Neural progenitor cell (in vitro differentiated cells): Measurements from ENCODE around the gene TMUB2. TPM values are rescaled to one million over a fixed set of nuclear protein-coding genes. Genes with fewer than 3 reads are reported as not detected.

ENCODE experiments used
- DNase-seq: peaks from one replicate; pipeline ENCODE4 v3.0.0-alpha.2; 2016; ENCODE audit warnings: low spot score
- H2AFZ ChIP-seq: fragments of 200-600 bp; sonication (generic); replicated peaks from 2 replicates; pipeline ENCODE4 v1.6.1; 2016; ENCODE audit warnings: antibody characterized with exemption
- H3F3A ChIP-seq: fragments of 200-600 bp; sonication (generic); 2 replicates; pipeline ENCODE4 v1.6.1; 2016; ENCODE audit warnings: antibody characterized with exemption, low read depth
- H3K27ac ChIP-seq: fragments of 200-600 bp; sonication (generic); 2 replicates; pipeline ENCODE4 v1.5.1; 2016; ENCODE audit warnings: mild to moderate bottlenecking
- H3K27me3 ChIP-seq: fragments of 200-600 bp; sonication (generic); 2 replicates; pipeline ENCODE4 v1.6.1; 2016; ENCODE audit warnings: mild to moderate bottlenecking, moderate library complexity
- H3K36me3 ChIP-seq: fragments of 200-600 bp; sonication (generic); 2 replicates; pipeline ENCODE4 v1.5.1; 2016
- H3K4me1 ChIP-seq: fragments of 200-600 bp; sonication (generic); 2 replicates; pipeline ENCODE4 v1.6.1; 2016; ENCODE audit warnings: mixed run types
- H3K4me2 ChIP-seq: fragments of 200-600 bp; sonication (generic); 2 replicates; pipeline ENCODE4 v1.6.1; 2016
- H3K4me3 ChIP-seq: fragments of 200-600 bp; sonication (generic); 2 replicates; pipeline ENCODE4 v1.5.1; 2016
- H3K79me2 ChIP-seq: fragments of 200-600 bp; sonication (generic); 2 replicates; pipeline ENCODE4 v1.6.1; 2016; ENCODE audit warnings: low read depth
- H3K9ac ChIP-seq: fragments of 200-600 bp; sonication (generic); 2 replicates; pipeline ENCODE4 v1.6.1; 2016
- H3K9me3 ChIP-seq: fragments of 200-600 bp; sonication (generic); 2 replicates; pipeline ENCODE4 v1.5.1; 2016; ENCODE audit warnings: low read depth
- H4K20me1 ChIP-seq: fragments of 200-600 bp; sonication (generic); 2 replicates; pipeline ENCODE4 v1.6.1; 2016; ENCODE audit warnings: low read depth
- H3K27ac Mint-ChIP-seq: 3 replicates; pipeline ENCODE4 v1.8.0; 2021; ENCODE audit warnings: mixed read lengths
- H3K27me3 Mint-ChIP-seq: 2 replicates; pipeline ENCODE4 v1.8.0; 2022; ENCODE audit warnings: low read depth, mild to moderate bottlenecking, inconsistent platforms, moderate library complexity, mixed read lengths; ENCODE audit not compliant: insufficient read depth
- H3K36me3 Mint-ChIP-seq: 3 replicates; pipeline ENCODE4 v1.8.0; 2021; ENCODE audit warnings: mixed read lengths
- H3K4me1 Mint-ChIP-seq: 3 replicates; pipeline ENCODE4 v1.8.0; 2021; ENCODE audit warnings: mixed read lengths
- H3K4me3 Mint-ChIP-seq: 3 replicates; pipeline ENCODE4 v1.8.0; 2021; ENCODE audit warnings: mild to moderate bottlenecking, moderate library complexity, mixed read lengths
- H3K9me3 Mint-ChIP-seq: 3 replicates; pipeline ENCODE4 v1.8.0; 2020; ENCODE audit warnings: mixed read lengths
- EZH2 ChIP-seq: fragments of 200-600 bp; sonication (generic); IDR thresholded peaks from 2 replicates; pipeline ENCODE4 v1.6.1; 2017; ENCODE audit warnings: antibody characterized with exemption, mild to moderate bottlenecking, moderate library complexity
- EZH2phosphoT487 ChIP-seq: fragments of 200-600 bp; sonication (generic); IDR thresholded peaks from 2 replicates; pipeline ENCODE4 v1.6.1; 2017; ENCODE audit warnings: antibody characterized with exemption
- total RNA-seq: library from RNA; depleted of rRNA; stranded (reverse); fragments of >200 nt; gene quantifications from 2 replicates; pipeline ENCODE4 v1.2.3, GENCODE V29; 2015; ENCODE audit warnings: low replicate concordance
- TF ChIP-seq, protein P1 (sequence below): fragments of 200-600 bp; sonication (generic); IDR thresholded peaks from 2 replicates; pipeline ENCODE4 v1.5.1; 2017; ENCODE audit warnings: antibody characterized with exemption, mild to moderate bottlenecking

Gene TMUB2
- total RNA-seq, 1 donor from 2014 or later, result 16.6 TPM

DNA sequence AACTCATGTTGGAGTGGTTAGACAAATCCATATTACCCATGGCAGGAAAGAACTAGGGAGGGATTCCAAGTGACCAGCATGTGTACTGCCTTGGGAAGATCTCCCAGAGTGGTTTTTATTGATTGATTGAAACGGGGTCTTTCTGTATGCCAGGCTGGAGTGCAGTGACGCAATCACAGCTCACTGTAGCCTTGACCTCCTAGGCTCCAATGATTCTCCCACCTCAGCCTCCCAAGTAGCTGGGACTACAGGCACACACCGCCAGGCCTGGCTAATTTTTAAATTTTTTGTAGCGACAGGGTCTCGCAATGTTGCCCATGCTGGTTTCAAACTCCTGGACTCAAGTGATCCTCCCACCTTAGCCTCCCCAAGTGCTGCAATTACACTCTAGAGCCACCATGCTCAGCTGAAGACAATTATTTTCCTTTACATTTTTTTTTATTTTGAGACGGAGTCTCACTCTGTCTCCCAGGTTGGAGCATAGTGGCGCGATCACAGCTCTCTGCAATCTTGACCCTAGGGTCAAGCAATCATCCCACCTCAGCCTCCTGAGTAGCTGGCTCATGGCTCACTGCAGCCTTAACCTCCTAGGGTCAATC, 2.5 kb upstream of the TMUB2 start:
- H3K36me3 ChIP-seq, result peaks cover 7% of the 10 kb centered on the region
- DNase-seq, result no peak
- H3K4me2 ChIP-seq, result peak overlapping the region; percentile 73
- peaks cover 12% of the 10 kb centered on the region for H3F3A ChIP-seq
- H3K9me3 ChIP-seq, result no peaks in the 10 kb centered on the region
- H3K4me1 Mint-ChIP-seq, result peaks cover 31% of the 10 kb centered on the region
- TF ChIP-seq EZH2 (no peak), EZH2phosphoT487 (no peak)
- TF ChIP-seq, protein P1, sequence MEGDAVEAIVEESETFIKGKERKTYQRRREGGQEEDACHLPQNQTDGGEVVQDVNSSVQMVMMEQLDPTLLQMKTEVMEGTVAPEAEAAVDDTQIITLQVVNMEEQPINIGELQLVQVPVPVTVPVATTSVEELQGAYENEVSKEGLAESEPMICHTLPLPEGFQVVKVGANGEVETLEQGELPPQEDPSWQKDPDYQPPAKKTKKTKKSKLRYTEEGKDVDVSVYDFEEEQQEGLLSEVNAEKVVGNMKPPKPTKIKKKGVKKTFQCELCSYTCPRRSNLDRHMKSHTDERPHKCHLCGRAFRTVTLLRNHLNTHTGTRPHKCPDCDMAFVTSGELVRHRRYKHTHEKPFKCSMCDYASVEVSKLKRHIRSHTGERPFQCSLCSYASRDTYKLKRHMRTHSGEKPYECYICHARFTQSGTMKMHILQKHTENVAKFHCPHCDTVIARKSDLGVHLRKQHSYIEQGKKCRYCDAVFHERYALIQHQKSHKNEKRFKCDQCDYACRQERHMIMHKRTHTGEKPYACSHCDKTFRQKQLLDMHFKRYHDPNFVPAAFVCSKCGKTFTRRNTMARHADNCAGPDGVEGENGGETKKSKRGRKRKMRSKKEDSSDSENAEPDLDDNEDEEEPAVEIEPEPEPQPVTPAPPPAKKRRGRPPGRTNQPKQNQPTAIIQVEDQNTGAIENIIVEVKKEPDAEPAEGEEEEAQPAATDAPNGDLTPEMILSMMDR, result no peak
- H3K4me3 ChIP-seq, result no peak overlapping the region
- peak overlapping the region; percentile 41 for H3K4me3 Mint-ChIP-seq
- H3K27me3 Mint-ChIP-seq, result peaks cover 15% of the 10 kb centered on the region
- H3K79me2 ChIP-seq, result peaks cover 65% of the 10 kb centered on the region
- H3K4me1 ChIP-seq, result peaks cover 16% of the 10 kb centered on the region
- no peak overlapping the region for H3K27ac Mint-ChIP-seq
- peaks cover 13% of the 10 kb centered on the region for H3K36me3 Mint-ChIP-seq
- H2AFZ ChIP-seq, result no peak overlapping the region
- no peaks in the 10 kb centered on the region for H3K27me3 ChIP-seq
- H3K9ac ChIP-seq, result no peak overlapping the region
- H3K9me3 Mint-ChIP-seq, result peaks cover 3% of the 10 kb centered on the region
- no peak overlapping the region for H3K27ac ChIP-seq
- peaks cover 36% of the 10 kb centered on the region for H4K20me1 ChIP-seq

DNA sequence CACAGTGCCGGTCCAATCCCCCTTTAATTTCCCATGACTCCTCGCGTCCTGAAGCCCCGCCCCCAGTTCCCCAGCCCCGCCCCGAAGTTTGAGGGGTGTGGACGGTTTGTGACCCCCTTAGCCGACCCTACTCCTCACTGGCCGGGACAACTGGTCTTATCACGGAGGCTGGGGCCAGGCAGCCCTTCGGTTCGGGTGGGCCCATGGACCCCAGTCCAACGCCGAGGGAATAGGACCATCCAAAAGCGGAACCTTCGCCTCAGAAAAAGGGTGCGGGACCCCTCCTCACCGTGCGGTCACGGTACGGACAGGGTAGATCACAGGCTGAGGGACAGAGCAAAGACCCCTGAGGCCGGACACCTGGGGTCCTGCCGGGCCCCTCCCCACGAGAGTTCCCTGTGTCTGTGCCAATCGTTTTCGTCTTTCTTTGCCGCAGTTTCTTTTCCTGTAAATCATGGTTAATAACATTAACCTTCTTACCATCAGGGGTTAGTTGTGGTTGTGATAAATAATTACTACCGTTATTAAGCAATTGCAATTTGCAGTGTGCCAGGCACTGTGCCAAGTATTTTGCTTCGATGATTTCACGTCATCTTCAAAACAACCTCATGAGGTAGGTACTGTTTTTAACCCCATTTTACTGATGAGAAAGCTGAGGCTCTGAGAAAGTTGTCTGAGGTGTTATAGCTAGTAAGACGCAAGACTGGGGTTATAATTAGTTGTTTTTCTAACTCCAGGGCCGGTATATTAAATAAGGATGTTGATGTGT, 543 bp downstream of the TMUB2 start:
- peak overlapping the region; percentile 68 for H3K27ac ChIP-seq
- H3K9me3 Mint-ChIP-seq, result no peaks in the 10 kb centered on the region
- H3K27ac Mint-ChIP-seq, result peak overlapping the region; percentile 96
- peaks cover 56% of the 10 kb centered on the region for H3K79me2 ChIP-seq
- peak overlapping the region; percentile 88 for H3K4me3 ChIP-seq
- H3K36me3 Mint-ChIP-seq, result peaks cover 10% of the 10 kb centered on the region
- TF ChIP-seq, protein P1, result no peak
- TF ChIP-seq EZH2phosphoT487 (no peak), EZH2 (no peak)
- peaks cover 14% of the 10 kb centered on the region for H3K27me3 Mint-ChIP-seq
- peaks cover 33% of the 10 kb centered on the region for H3F3A ChIP-seq
- H3K4me3 Mint-ChIP-seq, result peak overlapping the region; percentile 99
- H3K36me3 ChIP-seq, result no peaks in the 10 kb centered on the region
- no peaks in the 10 kb centered on the region for H3K27me3 ChIP-seq
- H4K20me1 ChIP-seq, result peaks cover 36% of the 10 kb centered on the region
- H3K9me3 ChIP-seq, result no peaks in the 10 kb centered on the region
- H2AFZ ChIP-seq, result peak overlapping the region; percentile 100
- H3K4me1 ChIP-seq, result peaks cover 16% of the 10 kb centered on the region
- H3K4me1 Mint-ChIP-seq, result peaks cover 35% of the 10 kb centered on the region
- H3K4me2 ChIP-seq, result peak overlapping the region; percentile 92
- no peak for DNase-seq
- peak overlapping the region; percentile 78 for H3K9ac ChIP-seq

DNA sequence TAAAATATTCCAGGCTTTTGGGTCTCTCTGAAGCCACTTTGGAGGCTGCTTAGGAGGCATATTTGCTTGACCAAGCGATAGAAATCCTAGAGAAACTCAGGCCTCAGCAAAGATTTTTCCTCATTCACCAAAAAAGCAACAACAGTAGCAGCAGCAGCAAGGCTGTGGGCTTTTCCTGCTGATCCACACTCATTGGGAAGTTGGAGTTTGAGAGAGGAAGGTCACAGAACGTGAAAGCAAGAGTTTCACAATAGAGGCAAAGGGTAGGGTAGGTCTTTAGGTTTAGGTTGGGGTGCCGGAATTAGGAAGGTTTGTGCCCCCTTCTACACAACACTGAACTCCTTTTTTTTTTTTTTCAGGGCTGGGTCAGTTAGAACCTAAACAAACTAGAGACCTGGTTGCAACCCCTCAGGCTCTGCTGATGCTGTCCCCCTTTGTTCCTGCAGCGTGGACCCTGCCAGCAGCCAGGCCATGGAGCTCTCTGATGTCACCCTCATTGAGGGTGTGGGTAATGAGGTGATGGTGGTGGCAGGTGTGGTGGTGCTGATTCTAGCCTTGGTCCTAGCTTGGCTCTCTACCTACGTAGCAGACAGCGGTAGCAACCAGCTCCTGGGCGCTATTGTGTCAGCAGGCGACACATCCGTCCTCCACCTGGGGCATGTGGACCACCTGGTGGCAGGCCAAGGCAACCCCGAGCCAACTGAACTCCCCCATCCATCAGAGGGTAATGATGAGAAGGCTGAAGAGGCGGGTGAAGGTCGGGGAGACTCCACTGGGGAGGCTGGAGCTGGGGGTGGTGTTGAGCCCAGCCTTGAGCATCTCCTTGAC, 2.0 kb downstream of the TMUB2 start:
- H4K20me1 ChIP-seq, result peaks cover 23% of the 10 kb centered on the region
- Mint-ChIP-seq H3K27me3 (peaks cover 14% of the 10 kb centered on the region), H3K9me3 (no peaks in the 10 kb centered on the region), H3K4me1 (peaks cover 33% of the 10 kb centered on the region), H3K27ac (no peak overlapping the region), H3K36me3 (peaks cover 8% of the 10 kb centered on the region), H3K4me3 (peak overlapping the region; percentile 99)
- H3K4me2 ChIP-seq, result peak overlapping the region; percentile 92
- H3F3A ChIP-seq, result peaks cover 41% of the 10 kb centered on the region
- H3K36me3 ChIP-seq, result no peaks in the 10 kb centered on the region
- no peaks in the 10 kb centered on the region for H3K27me3 ChIP-seq
- H3K27ac ChIP-seq, result no peak overlapping the region
- H3K79me2 ChIP-seq, result peaks cover 42% of the 10 kb centered on the region
- peak overlapping the region; percentile 78 for H3K9ac ChIP-seq
- TF ChIP-seq, protein P1, result no peak
- TF ChIP-seq EZH2phosphoT487 (no peak), EZH2 (no peak)
- H3K4me3 ChIP-seq, result no peak overlapping the region
- peaks cover 16% of the 10 kb centered on the region for H3K4me1 ChIP-seq
- DNase-seq, result no peak
- no peak overlapping the region for H2AFZ ChIP-seq
- no peaks in the 10 kb centered on the region for H3K9me3 ChIP-seq
